T-cell (primary cell): ENCODE results near the gene LBX1. TPM values are rescaled to one million over a fixed set of nuclear protein-coding genes. Genes with fewer than 3 reads are reported as not detected.

ENCODE experiments used
- ATAC-seq, 4 experiments: fragments of 200-7000 bp in 3 of 4; fragments of 150-1000 bp in 1 of 4; cut with Tn5 transposase; replicated peaks in 1 of 4; 1 replicate in 3 of 4; 2 replicates in 1 of 4; pipeline ENCODE4 v1.10.0; 2021; ENCODE audit warnings: moderate library complexity in 3 of 4, mild to moderate bottlenecking in 2 of 4, moderate number of reproducible peaks in 1 of 4
- CTCF ChIA-PET, 2 donors: fragments of 300-600 bp; sonication (Branson Sonifier 250); formaldehyde crosslinking; loops; one replicate each; lab custom pipeline; 2022; ENCODE audit warnings: antibody characterized with exemption in 2 of 2; lab: Charles Lee
- POLR2A ChIA-PET, 2 donors: fragments of 300-600 bp; sonication (Branson Sonifier 250); formaldehyde crosslinking; loops; one replicate each; lab custom pipeline; 2022; ENCODE audit warnings: antibody characterized with exemption in 2 of 2; lab: Charles Lee
- DNase-seq, 35 experiments: peaks; one replicate each; pipeline versions ENCODE4 v3.0.0 to v3.0.0-alpha.2; 2013 to 2023
- H3K27ac ChIP-seq: one replicate; pipeline ENCODE4 v1.5.1; 2013; ENCODE audit warnings: low read length
- H3K27me3 ChIP-seq, 2 experiments: replicated peaks in 1 of 2; 1 replicate in 1 of 2; 2 replicates in 1 of 2; pipeline versions ENCODE4 v1.6.1 to v1.7.0; 2013; ENCODE audit warnings: low read length in 1 of 2, mixed read lengths in 1 of 2; ENCODE audit not compliant: control insufficient read depth in 2 of 2, insufficient read depth in 2 of 2; ENCODE audit errors: extremely low read depth in 1 of 2
- H3K36me3 ChIP-seq, 2 donors: 1 replicate in 1 of 2; 2 replicates in 1 of 2; pipeline versions ENCODE4 v1.6.1 to v1.7.0; 2013; ENCODE audit warnings: low read length in 1 of 2; ENCODE audit not compliant: control insufficient read depth in 2 of 2, insufficient read depth in 1 of 2; ENCODE audit errors: extremely low read depth in 1 of 2
- H3K4me1 ChIP-seq, 2 experiments: 1 replicate in 1 of 2; 2 replicates in 1 of 2; pipeline versions ENCODE4 v1.6.1 to v1.7.0; 2013; ENCODE audit warnings: low read length in 2 of 2, mixed read lengths in 1 of 2; ENCODE audit not compliant: insufficient read depth in 2 of 2, control insufficient read depth in 1 of 2; ENCODE audit errors: extremely low read depth in 1 of 2
- H3K4me3 ChIP-seq, 2 donors: 1 replicate in 1 of 2; 2 replicates in 1 of 2; pipeline versions ENCODE4 v1.5.1 to v1.7.0; 2013; ENCODE audit warnings: mild to moderate bottlenecking in 2 of 2, low read length in 1 of 2, moderate library complexity in 1 of 2; ENCODE audit not compliant: control insufficient read depth in 1 of 2; ENCODE audit errors: extremely low read depth in 1 of 2
- H3K9me3 ChIP-seq: 2 replicates; pipeline ENCODE4 v1.7.0; 2013
- H3K27ac Mint-ChIP-seq, 2 donors: one replicate each; pipeline ENCODE4 v1.8.0; 2020 to 2021; ENCODE audit warnings: mild to moderate bottlenecking in 2 of 2, mixed read lengths in 2 of 2
- H3K27me3 Mint-ChIP-seq, 2 donors: one replicate each; pipeline ENCODE4 v1.8.0; 2021 to 2022; ENCODE audit warnings: mixed read lengths in 2 of 2
- H3K36me3 Mint-ChIP-seq: one replicate; pipeline ENCODE4 v1.8.0; 2021; ENCODE audit warnings: mixed read lengths
- H3K4me1 Mint-ChIP-seq, 3 donors: one replicate each; pipeline ENCODE4 v1.8.0; 2020 to 2022; ENCODE audit warnings: mixed read lengths in 3 of 3, mild to moderate bottlenecking in 1 of 3
- H3K4me3 Mint-ChIP-seq, 3 donors: one replicate each; pipeline ENCODE4 v1.8.0; 2020 to 2022; ENCODE audit warnings: mild to moderate bottlenecking in 3 of 3, mixed read lengths in 3 of 3, moderate library complexity in 3 of 3
- H3K9me3 Mint-ChIP-seq, 3 donors: one replicate each; pipeline ENCODE4 v1.8.0; 2020 to 2022; ENCODE audit warnings: mixed read lengths in 3 of 3
- WGBS: methylation state at CpG from one replicate; pipeline ENCODE4 v1.1.5; 2013; ENCODE audit warnings: missing lambda C conversion rate; ENCODE audit not compliant: insufficient coverage; 5-methylcytosine and 5-hydroxymethylcytosine counted together
- total RNA-seq, 35 experiments: library from RNA in 6 of 35; stranded (reverse) in 6 of 35; fragments of 120-200 nt in 1 of 35; gene quantifications; one replicate each; pipeline versions ENCODE4 v1.2.1 to v1.2.4 and lab custom pipeline; 2013 to 2026

The LBX1 gene
- total RNA-seq, 5 donors from 2014 or later (not counting 1 experiment from before 2014, with no cell fraction given): not detected

DNA sequence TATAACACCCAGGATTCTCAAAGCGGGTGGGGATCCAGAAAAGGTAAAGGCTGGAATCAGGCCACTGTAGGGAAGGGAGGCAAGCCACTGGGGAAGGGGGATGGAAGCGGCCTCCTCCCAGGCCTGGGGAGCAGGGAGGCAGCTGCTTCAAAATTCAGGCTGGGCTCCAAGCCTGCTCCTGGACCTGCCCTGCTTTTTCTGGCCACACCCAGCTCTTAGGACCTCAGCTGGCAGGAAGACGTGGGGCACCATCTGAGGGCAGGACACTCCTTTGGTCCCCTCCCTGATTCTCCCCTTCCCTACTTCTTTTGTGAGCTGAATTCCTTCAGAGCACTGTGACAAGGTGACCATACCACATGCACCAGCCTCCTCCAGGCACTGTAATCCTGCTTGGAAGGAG, 4.6 kb upstream of the LBX1 start:
- Mint-ChIP-seq H3K9me3 (no peaks in the 10 kb centered on the region), H3K27me3 (peaks cover 80 to 83% of the 10 kb centered on the region in 2 donors), H3K4me1 (peaks cover 25 to 41% (median 27%) of the 10 kb centered on the region in 3 donors), H3K36me3 (no peaks in the 10 kb centered on the region), H3K4me3 (no peak overlapping the region), H3K27ac (no peak overlapping the region)
- Histone ChIP-seq H3K9me3 (no peaks in the 10 kb centered on the region), H3K4me3 (no peak overlapping the region), H3K4me1 (peaks cover 2 to 41% of the 10 kb centered on the region in 2 experiments), H3K27ac (no peak overlapping the region), H3K36me3 (no peaks in the 10 kb centered on the region), H3K27me3 (peaks cover 27 to 92% of the 10 kb centered on the region in 2 experiments)
- ATAC-seq (no peak), DNase-seq (no peak)
- 0% methylated on average over 2 of the region's 3 CpGs for WGBS
- ChIA-PET POLR2A (interaction anchor here in 1 of 2 donors (0.6 kb wide), 1 partner anchor 32 kb away, joined by 3 read pairs; no protein-coding TSS in a partner anchor), CTCF (no interaction called here)

DNA sequence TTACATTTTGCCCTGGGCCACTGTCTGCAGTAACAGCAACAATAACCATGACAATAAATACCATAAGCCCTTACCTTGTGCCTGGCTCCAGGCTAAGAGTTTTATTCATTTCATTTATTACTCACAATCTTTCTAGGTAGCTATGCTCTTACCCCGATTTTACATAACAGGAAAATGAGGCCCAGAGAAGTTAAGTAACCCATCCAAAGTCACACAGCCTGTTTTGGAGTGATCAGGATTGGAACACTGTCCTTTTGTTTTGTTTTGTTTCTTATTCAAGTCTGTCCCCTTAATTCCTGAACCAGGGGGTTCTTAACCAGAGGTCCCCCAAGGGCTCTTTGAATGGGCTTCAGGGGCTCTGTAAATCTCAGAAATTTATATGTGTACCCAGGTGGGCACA, 4.2 kb upstream of the LBX1 start:
- H3K27ac Mint-ChIP-seq: no peak overlapping the region
- Histone ChIP-seq H3K27ac (no peak overlapping the region), H3K27me3 (peaks cover 27 to 91% of the 10 kb centered on the region in 2 experiments), H3K36me3 (no peaks in the 10 kb centered on the region), H3K4me3 (no peak overlapping the region), H3K9me3 (no peaks in the 10 kb centered on the region), H3K4me1 (peaks cover 2 to 38% of the 10 kb centered on the region in 2 experiments)
- WGBS: no CpG with 5 or more reads among the region's 1 CpG
- H3K4me1 Mint-ChIP-seq: peaks cover 25 to 41% (median 26%) of the 10 kb centered on the region in 3 donors
- no peaks in the 10 kb centered on the region for H3K9me3 Mint-ChIP-seq
- ATAC-seq (no peak), DNase-seq (no peak)
- H3K27me3 Mint-ChIP-seq: peaks cover 79 to 82% of the 10 kb centered on the region in 2 donors
- ChIA-PET CTCF (no interaction called here), POLR2A (no interaction called here)
- H3K36me3 Mint-ChIP-seq: no peaks in the 10 kb centered on the region
- H3K4me3 Mint-ChIP-seq: no peak overlapping the region

DNA sequence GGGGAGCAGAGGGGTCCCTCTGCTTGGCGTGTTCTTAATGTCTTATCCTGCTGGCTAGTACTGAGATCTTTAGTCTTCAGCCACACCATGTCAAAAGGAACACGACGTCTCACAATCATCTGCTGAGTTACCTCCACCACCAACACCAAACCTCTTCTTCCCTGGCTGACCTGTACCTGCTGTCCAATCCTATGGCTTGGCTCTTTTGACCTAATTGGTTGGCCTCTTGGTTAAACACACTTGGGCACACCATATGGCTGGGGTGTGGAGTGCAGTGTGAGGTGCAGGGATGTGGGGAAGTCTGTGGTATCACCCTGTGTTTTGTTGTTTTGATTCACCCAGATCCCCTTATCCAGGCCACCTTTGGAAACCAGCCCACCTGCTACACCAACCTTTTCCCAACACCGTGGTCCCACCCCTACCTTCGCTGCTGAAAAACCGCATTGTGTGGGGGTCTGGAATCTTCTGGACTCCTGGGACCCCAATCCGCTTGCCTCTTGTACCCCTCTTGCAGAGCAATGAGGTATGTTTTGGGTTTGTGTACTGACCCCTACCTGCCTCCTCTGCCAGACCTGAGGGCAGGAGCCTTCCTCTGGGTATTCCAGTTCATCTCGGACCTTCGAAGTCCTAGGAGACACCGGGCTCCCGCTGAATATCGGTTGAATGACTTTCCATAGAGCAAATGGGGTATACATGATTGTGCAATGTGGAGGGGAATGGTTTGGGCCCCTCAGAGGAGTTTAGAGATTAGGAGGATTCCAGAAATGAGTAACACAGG, 2.8 kb upstream of the LBX1 start:
- H3K4me3 Mint-ChIP-seq: no peak overlapping the region

DNA sequence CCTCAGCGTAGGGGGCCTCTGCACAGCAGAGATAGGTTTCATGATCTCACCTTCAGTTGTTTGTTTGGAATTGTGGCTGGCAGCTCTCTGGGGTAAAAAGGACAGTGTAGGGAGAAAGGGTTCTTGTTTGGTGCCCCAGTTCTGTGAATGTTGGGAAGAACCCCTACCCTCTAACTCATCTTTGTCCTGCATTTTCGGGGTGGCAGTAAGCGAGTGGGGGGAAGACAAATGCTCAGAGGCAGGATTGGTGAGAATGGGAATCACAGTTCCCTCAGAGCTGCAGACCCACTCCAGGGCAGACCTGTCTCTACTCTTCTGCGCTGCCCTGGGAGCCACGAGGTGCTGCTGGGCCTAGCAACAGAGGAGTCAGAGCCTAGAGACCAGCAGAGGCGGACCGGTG, 1.8 kb upstream of the LBX1 start:
- Histone ChIP-seq H3K27me3 (peaks cover 26 to 91% of the 10 kb centered on the region in 2 experiments), H3K36me3 (no peaks in the 10 kb centered on the region), H3K27ac (no peak overlapping the region), H3K9me3 (no peaks in the 10 kb centered on the region), H3K4me1 (peaks cover 6 to 38% of the 10 kb centered on the region in 2 experiments), H3K4me3 (no peak overlapping the region)
- no peaks in the 10 kb centered on the region for H3K36me3 Mint-ChIP-seq
- H3K4me3 Mint-ChIP-seq: no peak overlapping the region
- ChIA-PET POLR2A (no interaction called here), CTCF (interaction anchor here in 1 of 2 donors (0.6 kb wide), 1 partner anchor 713 kb away, joined by 3 read pairs; no protein-coding TSS in a partner anchor)
- H3K9me3 Mint-ChIP-seq: no peaks in the 10 kb centered on the region
- peaks cover 79 to 80% of the 10 kb centered on the region in 2 donors for H3K27me3 Mint-ChIP-seq
- no peak for DNase-seq
- no peak for ATAC-seq
- no peak overlapping the region for H3K27ac Mint-ChIP-seq
- H3K4me1 Mint-ChIP-seq: peaks cover 25 to 38% (median 25%) of the 10 kb centered on the region in 3 donors
- 30% methylated on average over 2 of the region's 7 CpGs for WGBS

More for the DNA sequence above, 2.8 kb upstream of the LBX1 start:
- Histone ChIP-seq H3K4me1 (peaks cover 2 to 38% of the 10 kb centered on the region in 2 experiments), H3K9me3 (no peaks in the 10 kb centered on the region), H3K27ac (no peak overlapping the region), H3K27me3 (peaks cover 23 to 91% of the 10 kb centered on the region in 2 experiments), H3K36me3 (no peaks in the 10 kb centered on the region), H3K4me3 (no peak overlapping the region)
- POLR2A ChIA-PET: no interaction called here
- DNase-seq (no peak), ATAC-seq (no peak)
- no peaks in the 10 kb centered on the region for H3K36me3 Mint-ChIP-seq
- WGBS: 23% methylated on average over 6 of the region's 12 CpGs
- peaks cover 23 to 38% (median 24%) of the 10 kb centered on the region in 3 donors for H3K4me1 Mint-ChIP-seq
- H3K27me3 Mint-ChIP-seq: peaks cover 78 to 80% of the 10 kb centered on the region in 2 donors
- H3K9me3 Mint-ChIP-seq: no peaks in the 10 kb centered on the region
- H3K27ac Mint-ChIP-seq: no peak overlapping the region
- CTCF ChIA-PET: no interaction called here

DNA sequence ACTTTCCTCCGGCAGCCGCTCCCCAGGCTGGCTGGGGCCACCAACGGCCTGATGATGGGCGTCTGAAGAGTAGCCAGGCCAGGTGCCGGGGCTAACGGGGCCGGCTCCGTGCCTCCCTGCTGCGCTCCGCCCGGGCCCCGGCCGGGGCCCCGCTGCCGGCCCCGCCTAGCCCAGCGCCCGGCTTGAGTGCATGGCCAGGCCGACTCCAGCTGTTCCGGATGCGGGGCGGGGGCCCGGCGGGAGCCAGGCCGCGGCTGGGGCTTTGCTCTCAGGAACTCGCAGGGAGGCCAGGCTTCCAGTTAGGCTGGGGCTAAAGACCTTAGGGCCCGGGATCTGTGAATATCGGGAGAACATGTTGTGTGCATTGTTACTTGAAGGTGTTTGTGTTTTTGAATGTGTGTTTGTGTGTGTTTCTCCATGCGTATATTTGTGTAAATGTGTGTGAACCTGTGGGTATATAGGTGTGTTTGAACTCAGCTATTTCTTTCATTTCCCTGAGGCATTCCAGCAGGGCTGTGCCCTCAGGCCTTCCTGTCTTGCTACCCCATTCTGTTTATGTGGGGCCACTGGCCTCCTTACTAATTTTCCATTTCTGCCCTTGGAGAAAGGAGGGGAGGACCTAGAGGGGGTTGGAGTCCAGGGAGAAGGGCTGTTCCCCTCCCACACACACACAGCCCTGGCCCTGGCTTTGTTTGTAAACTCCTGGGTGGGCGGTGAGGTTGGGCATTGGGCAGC, 1.1 kb upstream of the LBX1 start:
- H3K4me3 Mint-ChIP-seq: peak overlapping the region in 2 of 3 donors; percentile 36 to 40
- ChIA-PET POLR2A (no interaction called here), CTCF (interaction anchor here in 1 of 2 donors (0.6 kb wide), 1 partner anchor 713 kb away, joined by 3 read pairs; no protein-coding TSS in a partner anchor)
- peaks cover 29 to 91% of the 10 kb centered on the region in 2 experiments for H3K27me3 ChIP-seq
- H3K36me3 Mint-ChIP-seq: no peaks in the 10 kb centered on the region
- no peak overlapping the region for H3K27ac Mint-ChIP-seq
- DNase-seq: no peak
- H3K27me3 Mint-ChIP-seq: peaks cover 76 to 78% of the 10 kb centered on the region in 2 donors
- H3K9me3 ChIP-seq: no peaks in the 10 kb centered on the region
- H3K27ac ChIP-seq: no peak overlapping the region
- H3K9me3 Mint-ChIP-seq: no peaks in the 10 kb centered on the region
- H3K4me1 Mint-ChIP-seq: peaks cover 30 to 39% (median 31%) of the 10 kb centered on the region in 3 donors
- no peak for ATAC-seq
- 6% methylated on average over 30 of the region's 31 CpGs for WGBS
- no peaks in the 10 kb centered on the region for H3K36me3 ChIP-seq
- H3K4me3 ChIP-seq: no peak overlapping the region
- peaks cover 11 to 43% of the 10 kb centered on the region in 2 experiments for H3K4me1 ChIP-seq

DNA sequence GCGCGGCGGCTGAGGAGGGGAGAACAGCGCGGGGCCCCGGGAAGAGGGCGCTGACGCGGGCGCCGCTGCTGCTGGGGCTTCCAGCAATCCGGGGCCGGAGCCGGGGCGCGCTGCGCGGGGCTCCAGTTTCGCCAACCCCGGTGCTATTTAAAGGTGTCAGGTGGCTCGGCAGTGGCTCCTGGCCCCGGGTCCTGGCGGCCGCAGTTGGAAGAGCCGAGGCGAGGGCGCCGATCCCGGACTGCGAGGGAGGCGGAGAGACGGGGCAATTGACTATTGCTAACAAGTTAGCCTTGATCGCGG, 347 bp downstream of the LBX1 start:
- no peaks in the 10 kb centered on the region for H3K36me3 Mint-ChIP-seq
- peak overlapping the region; percentile 44 to 69 (median 59) for H3K4me3 Mint-ChIP-seq
- POLR2A ChIA-PET: interaction anchor here in 1 of 2 donors (0.6 kb wide), 1 partner anchor 273 kb away, joined by 3 read pairs; no protein-coding TSS in a partner anchor
- no peak overlapping the region for H3K27ac Mint-ChIP-seq
- H3K4me1 Mint-ChIP-seq: peaks cover 38 to 45% (median 39%) of the 10 kb centered on the region in 3 donors
- Histone ChIP-seq H3K36me3 (no peaks in the 10 kb centered on the region), H3K4me1 (peaks cover 16 to 51% of the 10 kb centered on the region in 2 experiments), H3K9me3 (no peaks in the 10 kb centered on the region), H3K27ac (no peak overlapping the region), H3K4me3 (no peak overlapping the region), H3K27me3 (peaks cover 23 to 88% of the 10 kb centered on the region in 2 experiments)
- peak in 2 of 4 experiments; percentile 26 to 28 for ATAC-seq
- H3K9me3 Mint-ChIP-seq: no peaks in the 10 kb centered on the region
- peaks cover 72% of the 10 kb centered on the region in 2 donors for H3K27me3 Mint-ChIP-seq
- WGBS: 4% methylated on average over 33 of the region's 34 CpGs
- no peak for DNase-seq
- CTCF ChIA-PET: interaction anchor here in 1 of 2 donors (0.7 kb wide), 1 partner anchor 130 kb away, joined by 3 read pairs; no protein-coding TSS in a partner anchor
